G401 (cell line): ENCODE measurements around the gene PAOX. TPM values are rescaled to one million over a fixed set of nuclear protein-coding genes. Genes with fewer than 3 reads are reported as not detected.
"Not testable (repeated sequence)": the region's sequence is repeated elsewhere in the genome, so short reads cannot be mapped to it uniquely, and the experiment has no call there.

Experiments used
- DNase-seq: peaks from one replicate; pipeline ENCODE4 v3.0.0-alpha.2; 2015; ENCODE audit warnings: low spot score
- in situ Hi-C: cut with HindIII; loops from 2 replicates; pipeline ENCODE4 v1.10.0; 2016; ENCODE audit warnings: low sequenced_read_pairs, mixed read lengths
- total RNA-seq: library from RNA; depleted of rRNA; stranded (reverse); fragments of >200 nt; shearing (Covaris generic); gene quantifications from 2 replicates; pipeline ENCODE4 v1.2.3, GENCODE V29; 2014

The PAOX gene
- total RNA-seq, 1 experiment from 2014 or later, result 11.7 TPM

- in situ Hi-C loops, result no loop called here
- no peak for DNase-seq
Measured at GRCh38 chr10:133359972-133360610, 19.0 kb upstream of the PAOX start.

DNA sequence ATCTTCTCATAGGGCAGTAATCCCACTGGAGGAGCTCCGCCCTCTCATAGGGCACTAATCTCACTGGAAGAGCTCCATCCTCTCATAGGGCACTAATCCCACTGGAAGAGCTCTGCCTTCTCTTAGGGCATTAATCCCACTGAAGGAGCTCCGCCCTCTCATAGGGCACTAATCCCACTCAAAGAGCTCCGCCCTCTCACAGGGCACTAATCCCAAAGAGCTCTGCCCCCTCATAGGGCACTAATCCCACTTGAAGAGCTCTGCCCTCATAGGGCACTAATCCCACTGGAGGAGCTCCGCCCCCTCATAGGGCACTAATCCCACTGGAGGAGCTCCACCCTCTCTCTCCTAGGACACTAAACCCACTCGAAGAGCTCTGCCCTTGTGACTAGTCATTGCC is 17.8 kb upstream of the PAOX start:
- DNase-seq, result no peak
- in situ Hi-C loops, result no loop called here

DNA sequence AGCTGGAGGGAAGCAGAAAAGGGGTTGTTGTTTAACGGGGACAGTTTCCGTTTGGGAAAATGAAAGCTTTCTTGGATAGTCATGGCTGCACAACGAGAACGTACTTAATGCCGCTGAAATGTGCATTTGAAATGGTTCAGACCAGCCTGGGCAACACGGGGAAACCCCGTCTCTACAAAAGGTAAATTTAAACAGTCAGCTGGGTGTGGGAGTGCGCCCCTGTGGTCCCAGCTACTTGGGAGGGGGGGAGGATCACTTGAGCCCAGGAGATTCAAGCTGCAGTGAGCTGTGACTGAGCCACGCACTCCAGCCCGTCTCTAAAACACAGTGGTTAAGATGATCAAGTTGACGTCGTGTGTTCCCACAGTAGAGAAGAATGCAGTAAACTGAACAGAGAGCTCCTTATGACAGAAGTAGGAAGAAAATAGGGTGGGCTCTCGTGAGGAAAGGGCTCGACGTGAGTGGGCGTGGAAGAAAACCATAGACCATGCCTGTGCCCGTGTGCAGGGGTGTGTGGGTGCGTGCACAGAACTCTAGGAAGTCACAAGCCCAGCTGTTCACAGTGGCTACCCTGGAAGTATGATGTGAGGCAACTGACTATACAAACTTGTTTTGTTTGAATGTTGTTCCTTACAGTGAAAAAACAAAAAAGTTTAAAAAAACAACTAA is 17.2 kb upstream of the PAOX start:
- in situ Hi-C loops, result no loop called here
- DNase-seq, result no peak

- DNase-seq, result no peak
- in situ Hi-C loops, result no loop called here
Measured at GRCh38 chr10:133362846-133363245, 16.2 kb upstream of the PAOX start.

- in situ Hi-C loops, result no loop called here
- DNase-seq, result peak; percentile 73
Measured at GRCh38 chr10:133364645-133365431, 14.2 kb upstream of the PAOX start.

GRCh38 chr10:133365461-133366129 is 13.5 kb upstream of the PAOX start:
- in situ Hi-C loops, result no loop called here

DNA sequence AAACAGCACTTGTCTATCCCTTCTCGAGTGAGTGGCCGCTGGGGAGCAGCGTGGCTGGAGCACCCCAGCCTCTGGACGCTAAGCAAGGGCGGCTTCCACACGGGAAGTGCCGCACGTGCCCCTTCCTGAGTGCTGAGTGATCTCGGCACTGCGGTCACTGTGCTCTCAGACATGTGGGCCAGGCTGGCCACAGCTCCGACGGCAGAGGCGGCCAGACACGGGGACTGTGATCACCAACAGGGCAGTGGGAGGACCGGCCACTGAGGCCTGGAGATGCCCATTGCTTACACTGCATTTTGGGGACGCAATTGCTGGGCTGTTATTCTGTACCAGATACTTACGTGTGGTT is 13.0 kb upstream of the PAOX start:
- in situ Hi-C loops, result no loop called here
- DNase-seq, result no peak

More at GRCh38 chr10:133365461-133366129, 13.5 kb upstream of the PAOX start:
- DNase-seq, result peak; percentile 68

DNA sequence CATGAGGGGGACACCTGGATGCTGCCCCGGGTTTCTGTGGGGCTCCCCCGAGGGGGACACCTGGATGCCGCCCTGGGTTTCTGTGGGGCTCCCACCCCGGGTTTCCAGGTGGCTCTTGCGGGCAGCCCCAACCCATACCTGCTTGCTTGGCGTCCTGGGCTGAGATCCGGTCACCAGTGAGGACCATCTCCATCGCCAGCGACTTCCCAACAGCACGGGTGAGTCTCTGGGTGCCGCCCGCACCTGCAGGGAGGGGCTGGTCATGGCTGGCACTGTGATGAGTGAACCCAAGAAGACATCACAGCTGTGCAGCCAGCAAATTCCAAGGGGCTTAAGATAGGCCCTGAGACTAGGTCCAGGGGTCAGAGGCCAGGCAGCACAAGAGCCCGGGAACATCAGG is 12.3 kb upstream of the PAOX start:
- in situ Hi-C loops, result no loop called here
- DNase-seq, result no peak

DNA sequence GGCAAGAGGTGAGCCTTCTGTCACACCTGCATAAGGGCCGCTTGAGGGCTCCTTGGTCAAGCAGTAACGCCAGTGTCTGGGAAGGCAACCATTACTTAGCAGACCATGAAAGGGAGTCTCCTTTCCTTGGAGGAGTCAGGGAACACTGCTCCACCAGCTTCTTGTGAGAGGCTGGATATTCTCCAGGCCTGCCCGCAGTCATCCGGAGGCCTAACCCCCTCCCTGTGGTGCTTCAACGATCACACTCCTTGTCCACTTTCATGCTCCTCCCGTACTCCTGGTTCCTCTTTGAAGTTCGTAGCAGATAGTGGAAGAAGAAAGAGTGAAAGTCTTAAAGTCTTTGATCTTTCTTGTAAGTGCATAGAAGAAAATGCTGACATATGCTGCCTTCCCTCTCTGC is 11.6 kb upstream of the PAOX start:
- DNase-seq, in situ Hi-C loops: not testable (repeated sequence)

GRCh38 chr10:133368153-133368552 is 10.9 kb upstream of the PAOX start:
- in situ Hi-C loops, result no loop called here

DNA sequence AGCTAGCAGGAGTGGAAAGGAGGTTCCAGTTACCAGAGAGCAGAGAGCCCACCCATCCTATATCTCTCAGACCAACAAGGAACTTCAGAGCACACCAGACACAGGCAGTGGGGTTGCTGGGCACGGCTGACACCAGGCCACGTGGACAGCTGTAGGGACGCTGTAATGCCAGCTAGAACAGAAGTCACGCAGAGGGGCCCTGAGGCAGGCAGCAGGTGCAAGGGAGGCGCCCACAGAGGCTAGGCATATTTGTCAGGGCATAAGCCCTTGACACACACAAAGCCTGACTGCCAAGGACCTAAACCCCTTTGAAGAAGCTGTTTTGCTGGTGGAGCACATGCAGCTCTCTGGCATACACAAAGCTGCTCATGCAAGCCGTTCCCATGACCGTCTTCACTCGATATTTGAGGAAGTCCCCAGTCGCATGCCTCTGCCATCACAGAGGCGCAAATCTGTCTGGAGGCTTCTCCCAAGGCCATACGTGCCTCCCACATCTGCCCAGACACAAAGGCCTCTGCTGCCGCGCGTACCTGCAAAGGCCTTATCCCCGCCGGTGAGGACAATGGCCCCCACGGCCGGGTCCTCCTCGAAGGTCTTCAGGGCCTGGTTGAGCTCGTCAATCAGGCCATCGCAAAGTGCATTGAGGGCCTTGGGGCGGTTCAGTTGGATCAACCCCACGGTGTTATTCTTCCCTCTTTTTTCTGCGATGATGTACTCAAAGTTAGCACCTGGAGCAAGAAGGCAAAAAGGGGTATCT is 8.9 kb upstream of the PAOX start:
- DNase-seq, result no peak
- in situ Hi-C loops, result no loop called here

More at GRCh38 chr10:133368153-133368552, 10.9 kb upstream of the PAOX start:
- DNase-seq, result no peak

DNA sequence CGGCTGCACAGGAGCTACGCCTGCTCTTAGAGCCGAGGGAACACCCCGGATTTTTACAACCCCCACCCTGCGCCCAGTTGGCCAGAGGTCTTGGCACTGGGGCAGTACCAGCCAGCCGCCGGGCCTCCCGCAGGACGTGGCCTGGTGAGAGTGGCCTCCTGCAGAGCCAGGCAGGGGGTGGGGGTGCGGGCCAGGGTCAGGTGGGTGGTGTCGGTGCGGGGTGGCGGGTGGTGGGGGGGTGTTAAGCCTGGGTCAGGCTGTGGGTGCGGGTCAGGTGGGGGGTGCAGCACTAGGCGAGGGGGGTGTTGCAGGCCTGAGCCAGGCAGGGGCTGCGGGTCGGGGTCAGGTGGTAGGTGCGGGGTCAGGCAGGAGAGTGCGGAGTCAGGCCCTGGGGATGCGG is 6.6 kb upstream of the PAOX start:
- in situ Hi-C loops, result no loop called here
- DNase-seq, result no peak

DNA sequence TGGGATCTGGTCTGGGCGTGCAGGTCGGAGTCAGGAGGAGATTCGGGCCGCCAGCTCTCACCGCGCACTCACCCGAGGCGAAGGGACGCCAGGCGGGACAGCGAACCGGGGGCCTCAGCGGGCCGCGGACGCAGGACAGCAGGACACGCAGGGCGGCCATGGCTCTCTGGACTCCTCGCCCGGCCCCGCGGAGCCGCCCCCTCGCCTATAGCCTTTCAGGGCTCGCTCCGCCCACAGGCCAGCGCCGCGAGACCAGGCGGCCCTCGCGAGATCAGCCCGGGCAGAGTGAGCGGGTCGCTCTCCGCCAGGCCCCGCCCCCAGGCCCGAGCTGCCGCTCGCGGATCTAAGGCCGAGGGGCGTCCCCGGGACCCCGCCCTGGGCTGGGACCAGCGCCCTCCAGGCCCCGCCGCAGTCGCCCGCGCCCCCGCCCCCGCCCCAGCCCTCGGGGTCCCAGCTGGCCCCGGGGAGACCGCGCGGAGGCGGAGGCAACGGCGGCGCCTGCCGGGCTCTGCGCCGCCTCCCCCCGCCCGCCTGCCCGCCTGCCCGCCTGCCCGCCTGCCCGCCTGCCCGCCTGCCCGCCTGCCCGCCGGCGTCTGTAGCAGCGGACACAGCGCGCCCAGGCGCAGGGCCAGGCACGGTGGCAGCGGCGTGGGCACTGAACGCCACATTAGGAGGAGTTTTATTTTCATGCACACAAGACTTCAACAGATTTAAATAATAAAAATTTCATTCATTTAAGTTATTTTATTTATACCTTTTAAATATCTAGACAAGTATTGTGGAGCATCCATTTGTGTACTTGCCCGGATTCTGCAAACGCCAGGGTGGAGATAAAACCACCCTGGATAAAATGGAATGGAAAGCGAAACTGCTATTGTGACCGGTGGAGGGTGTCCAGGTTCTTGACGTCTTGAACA is 5.6 kb upstream of the PAOX start, which contains the start of gene ECHS1:
Gene ECHS1 (minus strand): TSS at position 181 of the 917 bp plus-strand sequence. CDS start 21 bp downstream, at position 160.
- in situ Hi-C loops, result no loop called here
- DNase-seq, result peak; percentile 92

- in situ Hi-C loops, result no loop called here
- no peak for DNase-seq
Measured at GRCh38 chr10:133375357-133376115, 3.5 kb upstream of the PAOX start.

GRCh38 chr10:133376183-133376582 is 2.9 kb upstream of the PAOX start:
- DNase-seq, in situ Hi-C loops: not testable (repeated sequence)

- DNase-seq, result no peak
- in situ Hi-C loops, result no loop called here
Measured at GRCh38 chr10:133377025-133377817, 1.8 kb upstream of the PAOX start.
